ENCODE measurements around the gene CLCF1.

Gene CLCF1

DNA sequence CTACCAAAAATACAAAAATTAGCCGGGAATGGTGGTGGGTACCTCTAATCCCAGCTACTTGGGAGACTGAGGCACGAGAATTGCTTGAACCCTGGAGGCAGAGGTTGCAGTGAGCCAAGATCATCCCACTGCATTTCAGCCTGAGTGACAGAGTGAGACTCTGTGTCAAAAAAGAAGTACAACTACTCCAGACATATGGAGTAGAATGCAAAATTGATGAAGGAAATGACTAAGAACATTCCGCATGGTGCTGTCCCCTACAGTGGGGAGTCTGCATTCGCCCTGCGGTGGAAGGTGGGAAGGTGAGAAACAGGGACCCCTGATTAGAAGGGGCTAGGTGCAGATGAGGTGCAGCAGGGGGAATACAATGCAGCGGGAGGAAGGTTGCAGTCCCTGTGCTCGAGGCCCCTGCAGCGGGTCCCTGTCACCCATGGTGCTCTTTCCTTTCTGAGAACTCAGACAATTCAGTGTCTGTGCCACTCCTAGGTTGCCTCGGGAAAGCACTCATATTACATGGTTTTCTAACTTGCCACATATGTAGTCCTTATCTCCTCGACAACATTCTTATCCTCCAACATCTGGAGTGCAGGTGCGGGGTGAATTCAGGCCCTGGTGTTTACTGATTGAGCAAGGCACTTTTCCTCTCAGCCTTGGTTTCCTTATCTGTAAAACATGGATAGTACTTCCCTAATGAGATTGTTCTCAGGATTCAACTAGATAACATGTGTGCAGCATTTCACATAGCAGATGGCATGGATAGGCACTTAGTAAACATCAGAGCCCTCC lies 25.2 kb downstream of the CLCF1 start:
- TF ChIP-seq, protein P1, sequence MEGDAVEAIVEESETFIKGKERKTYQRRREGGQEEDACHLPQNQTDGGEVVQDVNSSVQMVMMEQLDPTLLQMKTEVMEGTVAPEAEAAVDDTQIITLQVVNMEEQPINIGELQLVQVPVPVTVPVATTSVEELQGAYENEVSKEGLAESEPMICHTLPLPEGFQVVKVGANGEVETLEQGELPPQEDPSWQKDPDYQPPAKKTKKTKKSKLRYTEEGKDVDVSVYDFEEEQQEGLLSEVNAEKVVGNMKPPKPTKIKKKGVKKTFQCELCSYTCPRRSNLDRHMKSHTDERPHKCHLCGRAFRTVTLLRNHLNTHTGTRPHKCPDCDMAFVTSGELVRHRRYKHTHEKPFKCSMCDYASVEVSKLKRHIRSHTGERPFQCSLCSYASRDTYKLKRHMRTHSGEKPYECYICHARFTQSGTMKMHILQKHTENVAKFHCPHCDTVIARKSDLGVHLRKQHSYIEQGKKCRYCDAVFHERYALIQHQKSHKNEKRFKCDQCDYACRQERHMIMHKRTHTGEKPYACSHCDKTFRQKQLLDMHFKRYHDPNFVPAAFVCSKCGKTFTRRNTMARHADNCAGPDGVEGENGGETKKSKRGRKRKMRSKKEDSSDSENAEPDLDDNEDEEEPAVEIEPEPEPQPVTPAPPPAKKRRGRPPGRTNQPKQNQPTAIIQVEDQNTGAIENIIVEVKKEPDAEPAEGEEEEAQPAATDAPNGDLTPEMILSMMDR (IDR thresholded peaks at IDR 0.05; ENCODE audit: low read depth, low read length), result no peak
- no peak overlapping the region for H3K4me3 ChIP-seq (ENCODE audit: low read depth, low read length)

DNA sequence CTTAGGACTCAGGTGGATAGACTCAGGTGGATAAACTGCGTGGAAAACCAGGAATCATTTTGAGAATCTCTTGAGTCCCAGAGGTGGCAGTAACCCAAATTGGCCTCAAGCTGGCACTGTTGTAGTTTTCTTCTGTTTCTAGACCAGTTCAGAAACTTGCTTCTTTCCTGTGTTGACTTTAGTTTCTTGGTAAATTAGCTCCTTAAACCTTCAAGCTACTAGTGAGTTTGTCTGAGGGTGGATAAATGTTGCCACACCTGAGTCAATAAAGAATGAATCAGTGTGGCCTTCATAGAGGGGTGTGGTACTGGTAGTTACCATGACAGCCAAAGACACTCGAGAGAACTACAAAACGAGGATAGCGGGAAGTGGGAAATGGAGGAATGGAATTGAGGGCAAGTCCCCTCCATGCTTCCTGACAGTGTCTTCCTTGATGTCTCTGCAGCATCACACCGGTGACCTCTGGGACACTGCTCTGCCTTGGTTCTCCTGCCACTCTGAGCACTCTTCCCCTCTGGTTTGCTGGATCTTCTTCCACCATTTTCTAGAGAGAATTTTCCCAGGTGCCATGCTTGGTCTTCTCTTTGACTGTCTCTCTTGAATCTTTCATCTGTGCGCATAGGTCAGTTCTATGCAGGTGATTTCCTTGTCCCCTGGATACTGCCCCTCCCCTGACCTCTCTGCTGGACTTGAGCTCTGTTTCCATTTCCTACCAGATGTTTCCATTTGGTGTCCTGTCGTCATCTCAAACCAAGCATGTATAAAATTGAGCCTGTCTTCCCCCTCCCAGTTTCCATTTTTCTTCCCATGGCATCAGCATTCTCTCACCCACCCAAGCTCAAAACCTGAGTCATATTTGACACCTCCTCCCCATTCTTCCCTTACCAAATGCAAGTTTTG lies 27.2 kb downstream of the CLCF1 start:
- no peak overlapping the region for H3K4me3 ChIP-seq (ENCODE audit: low read depth, low read length)
- TF ChIP-seq, protein P1 (IDR thresholded peaks at IDR 0.05; ENCODE audit: low read depth, low read length), result peak; percentile 76

DNA sequence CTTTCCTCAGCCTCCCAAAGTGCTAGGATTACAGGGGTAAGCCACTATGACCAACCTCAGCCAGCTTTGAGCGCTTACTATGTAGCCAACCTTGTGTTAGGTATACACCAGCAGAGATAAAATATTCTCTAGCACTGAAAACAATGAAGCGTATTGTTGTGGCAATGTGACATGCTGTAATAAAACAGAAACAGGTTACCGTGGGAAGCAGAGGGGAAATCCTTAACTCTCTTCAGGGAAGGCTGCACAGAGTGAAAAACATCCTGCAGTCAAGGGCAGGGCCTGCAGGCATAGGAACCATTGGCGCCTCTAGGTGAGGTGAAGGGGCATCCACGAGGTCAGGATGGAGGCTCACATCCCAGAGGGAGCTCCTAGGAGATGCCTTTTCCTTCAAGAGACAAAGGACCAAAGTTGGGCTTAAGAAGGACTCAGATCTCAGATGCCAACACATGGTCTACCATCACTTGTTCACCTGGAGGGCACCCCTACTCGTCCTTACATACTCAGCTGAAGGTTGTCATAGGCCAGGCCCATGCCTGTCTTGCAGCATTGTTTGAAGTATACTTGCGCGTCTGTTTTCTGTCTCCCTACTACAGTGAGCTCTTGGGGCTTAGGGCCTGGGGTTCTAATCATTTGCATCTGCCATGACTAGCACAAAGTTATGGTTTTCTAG lies 28.0 kb downstream of the CLCF1 start:
- H3K4me3 ChIP-seq (ENCODE audit: low read depth, low read length), result no peak overlapping the region

DNA sequence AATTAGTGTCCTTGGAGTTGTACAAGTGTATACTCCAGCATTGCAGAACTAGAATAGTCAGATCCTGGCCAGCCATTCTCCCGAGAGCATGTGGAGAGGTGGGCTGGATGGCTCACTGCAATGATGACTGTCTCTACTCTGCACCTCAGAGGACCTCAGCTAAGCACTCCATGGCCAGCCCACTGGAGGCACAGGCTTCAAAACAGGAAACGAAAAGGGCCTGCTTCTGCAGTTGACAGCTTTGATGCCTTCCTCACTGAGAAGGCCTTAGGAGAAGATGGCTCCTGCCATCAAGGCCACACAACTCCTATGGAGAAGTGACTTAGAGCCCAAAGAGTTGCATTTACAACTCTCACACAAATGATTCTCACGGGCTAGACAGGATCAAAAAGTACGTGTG lies 29.1 kb downstream of the CLCF1 start:
- TF ChIP-seq, protein P1 (IDR thresholded peaks at IDR 0.05; ENCODE audit: low read depth, low read length), result no peak
- H3K4me3 ChIP-seq (ENCODE audit: low read depth, low read length), result no peak overlapping the region

More for the DNA sequence above, 28.0 kb downstream of the CLCF1 start:
- TF ChIP-seq, protein P1 (IDR thresholded peaks at IDR 0.05; ENCODE audit: low read depth, low read length), result no peak

DNA sequence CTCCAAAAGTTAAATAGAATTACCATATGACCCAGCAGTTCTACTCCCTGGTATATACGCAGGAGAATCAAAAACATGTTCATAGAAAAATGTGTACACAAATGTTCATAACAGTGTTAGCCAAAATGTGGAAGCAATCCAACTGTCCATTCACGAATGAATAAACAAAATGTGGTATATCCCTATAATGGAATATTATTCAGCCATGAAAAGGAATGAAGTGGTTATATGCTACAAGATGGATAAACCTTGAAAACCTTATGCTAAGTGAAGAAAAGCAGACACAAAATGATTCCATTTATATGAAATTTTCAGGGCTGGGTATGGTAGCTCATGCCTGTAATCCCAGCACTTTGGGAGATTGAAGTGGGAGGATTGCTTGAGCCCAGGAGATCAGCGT lies 36.1 kb downstream of the CLCF1 start:
- no peak overlapping the region for H3K4me3 ChIP-seq (ENCODE audit: low read depth, low read length)
- TF ChIP-seq, protein P1 (IDR thresholded peaks at IDR 0.05; ENCODE audit: low read depth, low read length), result no peak

DNA sequence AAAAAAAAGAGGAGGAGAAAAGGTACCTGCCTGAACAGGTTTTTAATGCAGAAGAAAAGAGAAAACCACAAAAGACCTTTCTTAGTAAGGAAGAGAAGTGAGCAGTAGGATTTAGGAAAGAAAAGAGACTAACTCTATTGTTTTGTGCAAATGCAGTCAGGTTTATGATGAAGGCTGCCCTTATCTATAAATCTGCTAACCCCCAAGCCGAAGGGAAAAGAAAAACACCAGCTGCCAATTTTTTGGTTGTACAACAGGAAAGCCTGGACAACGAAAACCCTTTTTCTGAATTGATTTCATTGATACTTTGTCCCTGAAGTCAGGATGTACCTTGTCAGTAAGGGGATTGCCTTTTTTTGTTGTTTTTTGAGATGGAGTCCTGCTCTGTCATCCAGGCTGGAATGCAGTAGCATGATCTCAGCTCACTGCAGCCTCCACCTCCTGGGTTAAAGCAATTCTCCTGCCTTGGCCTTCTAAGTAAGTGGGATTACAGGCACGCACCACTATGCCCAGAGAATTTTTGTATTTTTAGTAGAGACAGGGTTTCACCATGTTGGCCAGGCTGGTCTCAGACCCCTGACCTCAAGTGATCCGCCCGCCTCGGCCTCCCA lies 41.2 kb downstream of the CLCF1 start:
- TF ChIP-seq, protein P1 (IDR thresholded peaks at IDR 0.05; ENCODE audit: low read depth, low read length), result no peak
- H3K4me3 ChIP-seq (ENCODE audit: low read depth, low read length), result no peak overlapping the region

Measured in WI38 (cell line).